ENCODE results near the gene HOXC11.

Gene HOXC11

DNA sequence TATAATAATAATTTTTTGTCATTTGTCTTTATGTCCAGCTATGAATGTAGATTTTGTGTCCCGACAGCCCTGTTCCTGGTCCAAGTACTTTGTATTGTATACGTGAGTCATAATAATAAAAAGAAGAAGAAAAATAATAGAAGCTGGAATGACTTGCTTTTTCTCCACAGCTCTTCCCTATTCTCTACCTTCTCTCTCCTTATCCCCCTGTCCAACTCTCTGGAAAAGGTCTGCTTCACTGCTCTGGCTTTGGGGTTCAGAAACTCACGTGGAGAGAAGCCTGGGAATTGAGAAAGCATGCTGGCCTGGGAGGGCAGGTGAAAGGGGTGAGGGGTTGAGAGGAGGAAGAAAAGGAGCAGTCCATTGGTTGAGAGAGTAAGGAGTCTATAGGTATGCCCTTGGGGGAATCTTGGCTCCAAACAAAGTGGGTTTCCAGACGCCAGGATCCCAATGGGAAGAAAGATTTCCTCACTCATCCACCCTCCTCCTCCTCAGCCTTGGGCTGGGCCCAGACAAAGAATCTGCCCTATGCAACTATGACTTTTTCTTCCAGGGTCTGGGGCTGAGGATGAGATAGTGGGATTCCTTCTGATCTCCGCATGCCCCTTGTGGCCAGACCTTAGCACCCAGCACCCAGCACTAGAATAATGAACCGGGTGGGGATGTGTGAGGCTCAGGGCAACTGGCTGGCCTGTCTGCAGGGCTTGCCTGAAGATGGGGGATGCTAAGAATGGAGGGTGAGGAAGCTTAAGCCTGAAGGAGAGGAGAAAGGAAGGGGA is 39.9 kb downstream of the HOXC11 start:
- DNase-seq: no peak

DNA sequence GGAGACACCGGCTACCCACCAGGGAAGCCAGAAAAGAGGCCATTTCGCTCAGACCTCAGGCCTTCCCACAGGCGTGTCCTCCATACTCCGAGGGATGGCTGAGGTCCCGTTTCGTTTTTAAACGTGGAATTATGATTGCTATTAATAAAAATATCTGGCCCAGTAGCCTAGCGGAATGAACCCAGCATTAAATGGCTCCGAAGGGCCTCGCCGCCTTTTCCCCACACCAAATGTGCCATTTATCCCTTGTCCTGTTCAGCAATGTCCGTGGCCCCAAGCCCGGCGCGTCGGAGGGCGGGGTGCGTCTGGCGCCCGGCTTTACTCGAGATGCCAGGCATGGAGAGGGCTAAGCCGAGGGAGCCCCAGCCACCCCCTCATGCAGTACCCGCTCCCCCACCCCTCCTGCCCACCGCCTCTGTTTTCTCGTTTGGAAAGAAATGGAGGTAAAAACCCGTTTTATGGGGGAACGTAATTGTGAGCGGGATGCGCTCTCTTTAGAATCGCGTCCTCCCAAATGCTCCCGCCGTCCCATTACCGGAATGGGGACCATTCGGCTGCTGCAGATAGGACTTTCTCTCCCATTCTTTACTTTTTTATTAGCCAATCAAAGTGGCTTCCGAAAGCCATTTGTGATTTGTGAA is 41.6 kb downstream of the HOXC11 start:
- no peak for DNase-seq

DNA sequence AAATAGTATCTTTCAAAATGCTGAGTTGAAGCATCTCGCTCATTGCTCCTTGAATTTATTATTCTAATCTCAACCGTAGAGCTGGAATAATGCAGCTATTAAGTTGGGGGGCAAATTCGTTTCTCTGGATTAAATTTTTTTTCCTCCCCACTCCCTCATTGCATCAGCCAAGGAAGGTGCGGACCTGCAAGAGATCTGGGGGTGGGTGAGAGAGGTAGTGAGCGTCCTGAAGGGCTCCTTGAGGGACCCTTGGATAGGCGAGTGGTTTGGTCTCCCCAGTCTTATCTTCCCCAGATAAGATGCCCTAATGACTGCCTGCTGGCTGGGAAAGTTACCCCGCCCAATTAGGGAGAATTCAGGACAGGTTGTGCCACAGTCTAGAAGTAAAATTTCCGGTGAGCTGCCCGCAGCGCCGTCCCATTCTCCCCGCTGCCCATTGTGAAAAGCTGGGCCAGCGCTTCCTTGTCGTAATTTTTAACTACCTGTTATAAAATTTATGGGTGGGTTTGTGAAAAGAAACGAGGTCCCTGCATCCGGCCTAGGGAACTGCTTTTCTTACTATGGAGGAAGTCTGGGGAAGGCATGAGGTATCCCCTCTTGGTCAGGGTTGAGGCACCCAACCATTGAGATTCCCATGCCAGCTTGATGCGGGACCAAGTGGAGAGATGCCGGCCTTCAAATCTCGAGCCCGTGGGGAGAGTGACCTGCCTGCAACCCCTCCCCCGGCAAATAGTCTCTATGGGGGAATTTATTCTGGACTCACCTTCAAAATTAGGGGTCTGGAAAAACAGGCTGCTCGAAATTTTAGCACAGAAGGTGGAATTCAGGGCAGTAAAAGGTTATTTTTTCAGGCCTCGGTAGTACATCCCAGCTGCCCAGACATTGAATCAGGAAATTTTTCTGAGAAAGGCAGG is 42.3 kb downstream of the HOXC11 start:
- no peak for DNase-seq

DNA sequence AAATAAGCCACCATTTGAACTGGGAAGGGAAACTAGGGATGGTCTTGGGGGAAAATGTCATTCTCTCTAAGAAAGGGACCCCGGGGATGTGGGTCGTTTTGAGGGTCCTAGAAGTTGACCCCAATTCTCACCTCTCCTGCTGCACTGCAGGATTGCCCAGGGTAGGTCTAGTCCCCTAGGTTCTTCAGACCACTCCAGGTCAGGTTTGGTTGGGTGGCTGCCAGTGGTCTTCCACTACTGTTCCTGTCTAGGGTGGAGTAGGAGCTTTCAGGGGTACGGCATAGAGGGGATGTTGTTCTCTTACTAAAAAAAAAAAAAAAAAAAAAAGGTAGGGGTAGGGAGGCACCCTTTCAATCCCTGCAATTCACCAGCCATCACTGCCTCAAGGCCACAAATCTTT is 43.1 kb downstream of the HOXC11 start:
- DNase-seq: no peak

DNA sequence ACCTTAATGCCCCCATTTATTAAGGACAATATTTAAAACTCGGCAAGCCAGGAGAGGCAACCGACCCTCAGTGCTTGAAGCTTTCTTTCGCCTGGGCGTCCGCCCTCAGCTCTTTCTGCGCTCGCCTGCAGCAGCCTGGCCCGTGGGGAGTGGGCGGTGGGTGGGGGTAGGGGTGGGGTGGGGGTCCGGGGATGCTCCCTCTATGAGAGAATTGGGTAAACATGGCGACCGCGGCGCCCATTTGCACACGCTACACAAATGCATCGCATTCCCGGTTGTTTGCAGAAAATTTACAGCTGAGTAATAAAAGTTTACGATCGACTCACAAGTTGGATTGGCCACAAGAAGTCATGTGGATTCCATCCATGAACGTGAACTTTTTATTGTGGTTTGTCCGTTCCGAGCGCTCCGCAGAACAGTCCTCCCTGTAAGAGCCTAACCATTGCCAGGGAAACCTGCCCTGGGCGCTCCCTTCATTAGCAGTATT is 43.6 kb downstream of the HOXC11 start:
- DNase-seq: no peak

DNA sequence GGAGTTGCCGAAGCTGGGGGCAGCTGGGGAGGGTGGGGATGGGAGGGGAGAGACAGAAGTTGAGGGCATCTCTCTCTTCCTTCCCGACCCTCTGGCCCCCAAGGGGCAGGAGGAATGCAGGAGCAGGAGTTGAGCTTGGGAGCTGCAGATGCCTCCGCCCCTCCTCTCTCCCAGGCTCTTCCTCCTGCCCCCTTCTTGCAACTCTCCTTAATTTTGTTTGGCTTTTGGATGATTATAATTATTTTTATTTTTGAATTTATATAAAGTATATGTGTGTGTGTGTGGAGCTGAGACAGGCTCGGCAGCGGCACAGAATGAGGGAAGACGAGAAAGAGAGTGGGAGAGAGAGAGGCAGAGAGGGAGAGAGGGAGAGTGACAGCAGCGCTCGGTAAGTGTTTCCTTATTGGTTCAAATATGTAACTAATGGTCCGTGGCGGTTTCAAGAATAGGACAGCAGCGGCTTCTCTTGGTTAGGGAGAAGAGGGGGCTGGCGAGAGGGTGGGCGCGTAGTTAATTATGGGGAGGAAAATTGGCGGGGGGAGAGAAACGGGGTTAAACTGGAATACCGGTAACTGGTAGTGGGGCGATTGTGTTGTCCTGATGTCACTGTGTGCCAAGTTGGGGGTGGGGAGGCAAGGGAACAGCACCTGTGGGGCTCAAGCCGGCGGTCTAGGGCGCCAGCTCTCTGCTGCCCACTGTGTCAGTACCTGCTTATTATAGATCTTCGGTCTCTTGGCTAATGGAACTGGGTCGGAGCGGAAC is 44.3 kb downstream of the HOXC11 start:
- DNase-seq: peak; percentile 52

DNA sequence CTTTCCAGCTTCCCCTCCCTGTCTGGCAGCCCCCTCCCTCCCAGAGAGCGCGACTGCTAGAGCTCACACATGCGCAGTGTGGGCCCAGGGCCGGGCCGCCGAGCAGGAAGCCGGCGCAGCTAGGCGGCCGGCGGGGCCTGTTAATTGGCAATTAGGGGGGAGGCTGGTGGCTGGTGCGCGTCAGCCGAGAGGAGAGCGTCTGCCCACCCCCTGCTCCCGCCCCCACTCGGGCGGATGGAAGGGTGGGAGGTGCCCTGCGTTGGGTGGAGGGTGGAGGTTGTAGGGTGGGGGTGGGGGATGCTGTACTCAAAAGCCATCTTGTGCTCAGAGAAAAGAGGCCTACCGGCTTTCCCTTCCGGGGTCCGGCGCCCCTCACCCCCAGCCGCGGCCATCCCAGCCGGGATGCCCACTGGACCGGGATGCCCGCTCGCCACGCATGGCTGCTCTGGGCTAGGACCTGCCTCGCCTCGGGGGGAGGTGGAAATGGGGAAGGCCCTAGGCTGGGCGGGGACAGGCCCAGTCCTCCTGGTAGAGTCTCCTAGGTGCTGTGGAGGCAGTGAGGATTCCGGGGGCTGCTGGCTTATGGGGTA is 45.0 kb downstream of the HOXC11 start:
- peak; percentile 88 for DNase-seq

DNA sequence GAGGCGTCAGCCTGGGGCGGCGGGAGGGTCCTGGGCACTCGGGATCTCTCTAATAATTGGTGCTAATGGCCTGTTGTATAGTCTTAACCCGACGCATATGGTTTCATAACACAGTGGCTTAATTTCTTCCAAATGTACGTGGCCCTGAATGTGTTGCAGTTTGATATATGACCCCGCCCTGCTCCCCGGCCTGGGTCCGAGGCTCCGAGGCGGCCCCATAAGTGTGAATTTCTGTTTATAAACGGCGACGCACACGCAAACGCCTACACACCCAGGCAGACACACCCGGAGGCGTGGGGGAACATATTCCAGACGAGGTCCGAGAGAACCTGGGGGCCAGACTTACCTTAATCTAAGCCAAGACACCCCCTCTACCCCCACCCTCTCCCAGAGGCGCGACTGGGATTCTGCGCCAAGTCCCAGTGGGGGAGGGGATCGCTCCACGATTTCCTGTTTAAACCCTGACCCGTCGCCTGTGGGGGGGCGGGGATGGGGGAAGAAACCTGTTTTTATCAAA is 45.6 kb downstream of the HOXC11 start:
- DNase-seq: no peak

DNA sequence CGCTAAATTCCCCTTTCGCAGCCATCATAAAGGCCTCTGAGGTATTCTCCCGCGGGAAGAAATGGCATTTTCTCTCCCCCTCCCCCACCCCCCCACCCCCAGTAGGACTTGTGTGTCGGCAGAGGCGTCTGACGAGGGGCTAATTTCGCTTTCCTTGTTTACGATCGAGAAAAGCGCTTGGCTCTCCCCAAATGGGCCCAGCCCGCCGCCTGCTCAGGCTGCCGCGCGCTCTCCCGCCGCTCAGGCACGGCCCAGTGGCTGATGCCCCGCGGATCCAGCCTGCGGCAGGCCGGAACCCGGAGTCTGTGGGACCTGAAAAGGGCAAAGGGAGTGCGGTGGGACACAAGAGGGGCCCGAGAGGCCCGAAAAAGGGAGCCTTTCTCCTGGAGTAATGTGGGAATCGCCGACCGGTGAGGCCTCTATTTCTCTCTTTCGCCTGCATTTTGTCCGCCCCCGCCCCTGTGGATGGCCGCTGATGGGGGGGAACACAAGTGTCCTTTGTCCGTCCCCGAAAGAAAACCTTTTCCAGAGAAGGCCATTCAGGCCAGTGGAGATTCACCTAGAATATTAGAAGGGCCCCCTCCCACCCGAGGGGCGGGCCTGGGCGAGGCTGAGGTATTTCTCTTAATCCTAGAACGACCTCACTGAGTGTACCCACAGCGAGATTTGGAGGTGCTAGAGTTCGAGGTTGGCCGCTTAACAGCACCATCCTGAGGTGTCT is 46.3 kb downstream of the HOXC11 start:
- no peak for DNase-seq

DNA sequence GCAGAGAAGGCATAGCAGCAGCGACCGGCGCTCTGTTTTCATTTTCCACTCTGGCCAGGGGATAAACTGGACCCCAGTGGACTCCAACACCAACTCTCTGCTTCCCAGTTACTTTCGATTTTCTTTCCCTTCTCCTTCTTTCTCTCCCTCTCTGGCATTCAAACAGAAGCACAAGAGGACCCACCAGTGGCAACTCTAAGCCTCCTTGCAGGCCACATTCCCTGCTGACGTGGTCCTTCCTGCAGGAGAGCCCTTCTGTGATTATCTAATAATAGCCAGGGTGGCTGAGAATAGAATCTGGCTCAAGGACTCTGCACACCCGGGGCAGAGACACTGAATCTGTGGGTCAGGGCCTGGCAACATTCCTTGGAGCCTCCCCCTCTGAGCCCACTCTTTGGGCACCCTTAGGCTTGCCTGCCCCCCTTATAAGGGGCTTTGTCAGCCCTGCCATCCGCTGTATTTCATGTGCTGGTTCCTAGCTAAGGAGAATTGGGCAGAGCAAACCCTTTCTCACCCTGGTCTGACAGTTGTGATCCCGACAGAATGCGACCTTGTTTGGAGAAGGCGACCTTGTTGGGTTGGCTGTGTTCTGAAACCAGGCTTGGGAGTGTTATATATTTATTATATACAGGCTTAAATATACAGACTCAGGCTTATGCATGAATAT is 47.1 kb downstream of the HOXC11 start:
- DNase-seq: no peak

DNA sequence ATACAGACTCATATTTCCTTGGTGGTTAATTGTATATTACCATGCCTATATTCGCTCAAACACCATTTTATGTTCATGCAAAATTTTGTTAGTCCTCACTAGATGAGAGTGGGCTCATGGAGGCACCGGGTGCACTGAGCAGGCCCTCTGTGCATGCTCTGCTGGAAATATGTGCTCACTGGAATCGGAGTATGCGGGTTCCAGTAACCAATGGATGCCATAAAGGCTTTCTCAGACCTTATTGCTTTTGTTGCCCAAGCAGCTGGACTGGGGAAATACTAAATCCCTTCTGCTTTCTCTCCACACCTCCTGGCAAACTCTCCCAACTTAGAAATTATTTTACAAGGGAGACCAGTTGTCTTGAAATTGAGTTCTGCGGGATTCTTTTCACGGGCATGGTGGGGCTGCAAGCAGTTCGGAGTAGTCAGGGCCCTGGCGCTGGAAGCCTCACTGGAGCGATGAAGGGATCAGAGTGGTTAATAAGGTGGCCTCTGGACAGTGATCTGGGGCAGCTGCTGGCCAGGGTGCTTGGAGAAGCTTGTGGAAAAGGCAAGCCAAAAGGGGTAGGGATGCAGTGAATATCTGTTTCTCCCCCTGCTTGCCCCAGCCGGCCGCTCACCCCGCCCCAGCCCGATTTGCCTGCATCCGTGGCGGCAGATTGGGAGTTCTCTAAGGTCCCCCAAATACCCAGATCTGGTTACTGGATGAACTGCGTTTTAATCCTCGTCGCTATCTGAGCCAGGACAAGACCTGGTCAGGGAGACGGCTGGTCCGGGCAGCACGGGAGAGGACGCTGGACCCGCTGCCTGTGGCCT is 47.9 kb downstream of the HOXC11 start:
- no peak for DNase-seq

DNA sequence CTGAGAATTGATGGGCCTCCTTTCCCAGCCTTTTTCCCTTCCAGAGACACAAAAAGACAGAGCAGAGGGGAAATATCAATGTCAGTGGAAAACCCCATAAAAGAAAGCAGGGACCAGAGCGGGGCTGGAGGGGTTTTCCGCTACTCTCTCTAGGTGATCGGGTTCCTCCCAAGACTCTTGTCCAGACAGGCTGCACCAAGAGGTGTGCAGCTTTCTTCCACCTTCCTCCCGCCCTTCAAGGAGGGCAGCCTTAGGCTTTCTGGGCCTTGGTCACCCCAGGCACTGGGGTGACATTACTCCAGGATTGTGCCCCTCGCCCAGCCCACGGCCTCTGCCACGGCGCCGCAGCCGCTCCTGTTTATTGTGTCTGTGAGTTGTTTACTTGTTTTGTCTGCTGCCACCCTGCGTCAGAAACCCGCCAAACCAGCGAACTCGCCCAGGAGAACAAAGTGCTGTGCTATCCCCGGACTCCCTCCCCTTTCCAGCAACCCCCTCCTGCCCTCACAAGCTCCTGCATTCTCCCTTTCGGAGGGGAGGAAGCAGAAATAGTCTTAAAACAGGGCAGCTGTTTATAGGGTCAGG is 48.6 kb downstream of the HOXC11 start:
- peak; percentile 24 for DNase-seq

DNA sequence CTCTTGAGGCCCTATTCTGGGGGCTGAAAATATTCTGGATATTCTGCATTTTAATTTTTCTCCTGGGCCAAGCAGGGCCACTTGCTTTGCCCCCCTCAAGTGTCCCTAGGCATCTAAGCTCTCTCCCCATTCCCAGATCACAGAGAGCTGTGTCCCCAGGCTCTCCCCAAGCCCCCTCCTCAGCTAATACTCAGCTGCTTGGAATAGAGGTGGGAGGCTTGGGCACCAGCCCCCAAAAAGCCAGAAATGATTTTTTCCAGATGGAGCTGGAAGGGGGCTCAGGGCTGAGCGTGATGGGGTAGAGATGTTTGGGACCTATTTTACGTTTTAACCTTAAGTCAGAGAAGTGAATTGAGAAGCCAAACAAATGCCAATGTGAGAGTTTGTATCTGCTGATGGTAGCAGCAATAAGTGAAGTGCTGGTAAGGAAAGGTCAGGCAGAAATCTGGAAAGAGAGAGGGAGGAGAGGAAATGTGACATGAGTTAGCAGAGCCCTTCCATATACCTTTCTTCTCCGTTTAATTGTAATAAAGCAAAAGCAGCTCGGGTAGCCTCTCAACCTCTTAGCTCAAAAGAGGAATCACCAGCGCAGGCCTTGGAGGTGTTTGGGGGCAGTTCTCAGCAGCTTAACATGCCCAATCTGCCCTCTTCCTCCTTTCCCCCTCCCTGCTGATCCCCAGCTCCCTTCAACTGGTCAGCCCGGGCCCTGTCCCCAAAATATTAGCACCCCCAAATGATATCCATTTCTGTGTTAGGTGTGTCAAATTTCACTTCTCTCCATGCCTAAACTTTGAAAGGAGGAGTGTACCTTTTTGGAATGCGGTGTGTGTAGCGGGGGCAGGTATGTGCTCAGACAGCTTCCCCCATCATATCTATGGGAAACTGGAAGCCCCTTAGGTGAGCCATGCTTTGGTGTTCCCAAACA is 50.3 kb downstream of the HOXC11 start:
- no peak for DNase-seq

DNA sequence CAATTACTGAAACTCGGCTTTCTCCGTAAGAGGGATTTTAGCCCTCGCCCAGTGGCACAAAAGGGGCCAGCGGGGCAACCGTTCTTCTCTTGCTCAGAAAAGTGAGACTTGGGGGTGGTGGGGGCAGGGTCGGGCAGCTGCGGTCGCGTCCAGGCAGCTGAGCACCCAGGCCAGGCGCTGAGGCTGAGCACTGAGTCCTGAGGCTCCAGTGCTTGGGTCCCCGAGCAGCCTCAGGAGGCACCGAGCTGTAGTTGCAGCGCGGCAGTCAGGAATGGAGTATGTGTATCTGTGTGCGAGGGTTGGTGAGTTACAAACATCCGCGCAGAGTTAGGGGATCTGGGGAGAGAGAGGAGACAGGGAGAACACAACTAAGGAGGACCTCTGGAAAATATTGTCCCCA is 51.2 kb downstream of the HOXC11 start:
- no peak for DNase-seq

DNA sequence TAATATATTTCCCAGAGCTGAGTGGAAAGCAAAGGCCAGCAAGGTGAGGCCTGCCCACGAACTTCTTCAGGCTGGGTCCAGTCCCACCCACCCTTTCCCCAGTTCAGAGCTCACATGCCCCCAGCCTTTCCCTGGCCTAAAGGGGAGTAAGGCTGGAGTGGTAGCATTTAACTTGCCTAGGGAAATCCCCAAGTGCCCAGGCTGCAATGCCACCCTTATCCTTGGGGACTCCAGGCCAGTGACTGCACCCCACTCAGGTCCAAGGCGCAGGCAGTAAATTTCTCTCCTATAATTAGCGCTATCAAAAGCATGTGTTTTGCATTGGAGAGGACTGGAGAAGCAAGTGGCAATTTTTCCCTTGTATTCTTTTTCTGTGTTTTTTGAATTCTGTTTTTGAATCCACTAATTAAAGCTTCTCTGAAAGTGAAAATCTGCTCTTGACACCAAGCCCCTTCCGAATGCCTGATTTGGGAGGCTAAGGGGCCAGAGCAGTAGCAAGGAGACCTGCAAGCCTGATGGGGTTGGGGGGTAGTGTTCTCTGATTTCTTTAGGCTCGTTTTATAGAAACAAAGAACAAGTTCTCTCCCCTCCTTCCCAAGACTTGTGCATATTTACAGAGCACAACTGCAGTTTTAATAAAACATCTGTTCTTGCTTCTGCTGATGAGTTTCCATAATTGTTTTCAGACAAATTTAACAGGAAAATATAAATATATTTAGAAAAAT is 51.8 kb downstream of the HOXC11 start:
- no peak for DNase-seq

DNA sequence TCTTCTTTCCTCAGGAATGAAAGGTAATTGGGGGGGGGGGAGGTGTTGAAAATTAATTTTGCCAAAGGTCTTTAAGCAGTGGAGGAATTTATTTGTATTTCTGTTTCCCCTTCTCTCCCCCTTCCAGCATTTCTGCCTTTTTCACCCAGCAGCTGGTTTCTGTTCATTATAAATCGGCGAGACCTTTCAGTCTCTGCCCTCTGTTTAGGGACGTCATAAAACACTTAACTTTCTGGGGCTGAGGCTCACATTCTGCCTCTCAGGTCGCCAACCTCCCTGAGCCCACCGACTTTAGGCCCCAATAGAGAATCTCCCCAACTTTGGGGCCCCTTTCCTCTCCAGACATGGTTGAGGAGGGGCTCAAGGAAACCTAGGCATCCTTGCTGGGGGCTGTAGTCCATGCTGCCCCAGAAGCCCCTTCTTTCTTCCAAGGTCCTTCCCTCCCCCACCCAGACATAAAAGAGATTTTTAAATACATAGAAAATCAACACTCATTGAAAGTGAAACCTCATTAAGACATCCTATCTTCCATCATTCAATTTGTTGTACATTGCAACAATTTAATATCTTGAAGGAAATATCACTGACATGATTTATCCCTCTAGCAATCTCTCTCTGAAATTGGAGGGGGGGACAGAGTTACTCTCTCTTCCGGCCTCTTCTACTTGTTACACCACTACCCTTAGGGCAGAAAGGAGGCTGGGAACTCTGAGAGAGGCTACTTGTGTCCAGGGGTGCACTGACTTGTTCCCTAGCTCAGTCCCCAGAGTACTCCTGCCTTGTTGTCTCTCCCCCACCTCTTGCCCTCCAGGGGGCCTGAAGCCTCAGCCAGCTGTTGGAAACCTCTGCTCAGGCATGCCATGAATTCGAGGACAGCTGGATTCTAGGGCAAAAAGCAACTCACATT is 52.8 kb downstream of the HOXC11 start:
- no peak for DNase-seq
